Measurements from ENCODE around the gene MRM2. TPM values are rescaled to one million over a fixed set of nuclear protein-coding genes. Genes with fewer than 3 reads are reported as not detected.
A peak's percentile ranks its signal among the peaks of the same experiment; 100 is the strongest.

The MRM2 gene
- total RNA-seq = 1 to 10 TPM; 3.6 to 3.7 TPM
- polyA plus RNA-seq (2013, experiment 1 of 2) = 19.3 TPM
- 16.5 TPM for polyA plus RNA-seq (2013, experiment 2 of 2)
- total RNA-seq = 0 to 1.3 (median 0.51) reads per million in 172 experiments

DNA sequence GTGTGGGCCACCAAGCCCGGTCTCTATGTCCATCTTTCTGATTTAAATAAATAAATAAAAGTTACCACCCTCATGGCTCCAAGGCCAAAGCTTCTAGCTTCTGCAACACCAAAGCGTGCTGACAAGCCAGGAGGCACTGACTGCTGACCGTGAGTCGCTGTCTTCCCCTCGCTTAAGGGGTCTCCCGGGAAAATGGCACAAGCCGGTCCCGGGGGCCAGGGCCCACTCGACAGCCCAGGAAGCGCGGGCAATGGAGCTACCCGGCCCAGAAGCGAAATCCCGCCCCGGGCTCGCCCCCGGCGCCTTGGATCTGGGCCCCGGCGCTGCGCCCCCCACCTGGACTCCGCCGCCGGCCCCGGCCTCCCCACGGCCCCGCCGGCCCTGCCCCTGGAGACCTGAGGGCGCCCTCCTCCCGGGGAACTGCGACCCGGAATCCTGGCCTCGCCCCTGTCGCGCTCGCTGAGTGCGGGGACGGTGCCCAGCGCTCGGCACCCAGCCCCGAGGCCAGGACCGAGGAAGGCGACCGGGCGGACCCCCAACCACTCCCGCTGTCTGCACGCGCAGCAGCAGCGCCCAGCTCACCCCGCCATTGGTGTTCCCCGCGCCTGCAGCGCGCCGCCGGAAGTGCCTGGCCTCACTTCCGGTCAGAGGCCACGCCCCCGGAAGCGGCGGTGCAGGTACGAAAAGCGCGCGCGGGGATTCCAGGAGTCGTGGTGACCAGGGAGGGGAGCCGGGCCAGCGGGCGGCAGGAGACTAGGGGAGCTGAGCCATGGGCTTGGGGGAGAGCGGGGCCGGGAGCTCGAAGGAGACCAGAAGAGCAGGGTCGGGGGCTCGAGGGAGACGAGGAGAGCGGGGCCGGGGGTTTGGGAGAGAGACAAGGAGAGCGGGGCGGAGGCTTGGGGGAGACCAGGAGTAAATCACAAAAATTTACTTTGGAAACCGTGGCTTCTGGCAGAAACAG, at the start of gene MRM2, which contains the start of gene NUDT1:
MRM2 (minus strand) TSS at position 626 of the 961 bp plus-strand sequence; CDS start at position 590, 36 bp downstream.
NUDT1 (plus strand) TSS at position 647 of the 961 bp plus-strand sequence. CDS start 2,349 bp downstream, outside the sequence.
- H3K27ac Mint-ChIP-seq = peak within 1 kb of the TSS; percentile 88
- Histone ChIP-seq H3K4me1 (ENCODE audit: insufficient read depth, low read length) (peaks cover 26% of the 10 kb centered on the region), H3K9me3 (ENCODE audit: control insufficient read depth in 1 of 2, insufficient read depth in 1 of 2, low read length in 2 of 2) (no peaks in the 10 kb centered on the region), H3K27ac (ENCODE audit: low read depth in 1 of 2, low read length in 2 of 2) (peak within 1 kb of the TSS; percentile 28 to 46), H3K4me3 (ENCODE audit: low read length) (peak within 1 kb of the TSS; percentile 94), H3K36me3 (ENCODE audit: insufficient read depth, low read length) (peaks cover 19% of the 10 kb centered on the region), H3K27me3 (ENCODE audit: control insufficient read depth in 1 of 2, insufficient read depth in 2 of 2, low read length in 2 of 2) (no peaks in the 10 kb centered on the region)
- POLR2A ChIA-PET = interaction anchor here (0.7 to 2.5 kb wide), 6 partner anchors 9 to 320 kb away, joined by 3 to 12 read pairs (median 5); partner anchors contain the start of genes EIF3B and MAD1L1
- TF ChIP-seq, protein P1, sequence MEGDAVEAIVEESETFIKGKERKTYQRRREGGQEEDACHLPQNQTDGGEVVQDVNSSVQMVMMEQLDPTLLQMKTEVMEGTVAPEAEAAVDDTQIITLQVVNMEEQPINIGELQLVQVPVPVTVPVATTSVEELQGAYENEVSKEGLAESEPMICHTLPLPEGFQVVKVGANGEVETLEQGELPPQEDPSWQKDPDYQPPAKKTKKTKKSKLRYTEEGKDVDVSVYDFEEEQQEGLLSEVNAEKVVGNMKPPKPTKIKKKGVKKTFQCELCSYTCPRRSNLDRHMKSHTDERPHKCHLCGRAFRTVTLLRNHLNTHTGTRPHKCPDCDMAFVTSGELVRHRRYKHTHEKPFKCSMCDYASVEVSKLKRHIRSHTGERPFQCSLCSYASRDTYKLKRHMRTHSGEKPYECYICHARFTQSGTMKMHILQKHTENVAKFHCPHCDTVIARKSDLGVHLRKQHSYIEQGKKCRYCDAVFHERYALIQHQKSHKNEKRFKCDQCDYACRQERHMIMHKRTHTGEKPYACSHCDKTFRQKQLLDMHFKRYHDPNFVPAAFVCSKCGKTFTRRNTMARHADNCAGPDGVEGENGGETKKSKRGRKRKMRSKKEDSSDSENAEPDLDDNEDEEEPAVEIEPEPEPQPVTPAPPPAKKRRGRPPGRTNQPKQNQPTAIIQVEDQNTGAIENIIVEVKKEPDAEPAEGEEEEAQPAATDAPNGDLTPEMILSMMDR (IDR thresholded peaks at IDR 0.05) = no peak
- peak within 1 kb of the TSS; percentile 95 for H3K4me3 Mint-ChIP-seq
- no peaks in the 10 kb centered on the region for H3K9me3 Mint-ChIP-seq
- peaks cover 17% of the 10 kb centered on the region for H3K4me1 Mint-ChIP-seq (ENCODE audit: low read depth)
- H3K27me3 Mint-ChIP-seq = no peaks in the 10 kb centered on the region
- peaks cover 39% of the 10 kb centered on the region for H3K36me3 Mint-ChIP-seq (ENCODE audit: low read depth)
- ATAC-seq (ENCODE audit: poor library complexity) (peak; percentile 54), DNase-seq (peak; percentile 19 to 80 (median 59))
- intact Hi-C loops (cut with DNase I, micrococcal nuclease) = loop anchor here in 1 of 2 experiments (2.0 to 10.0 kb wide), 3 partner anchors 113 to 737 kb away; partner anchors contain the start of genes CHST12, EIF3B and INTS1
- CTCF ChIA-PET = interaction anchor here (1.5 to 2.2 kb wide), 2 partner anchors 10 to 106 kb away, joined by 3 to 7 read pairs; no protein-coding TSS in a partner anchor

DNA sequence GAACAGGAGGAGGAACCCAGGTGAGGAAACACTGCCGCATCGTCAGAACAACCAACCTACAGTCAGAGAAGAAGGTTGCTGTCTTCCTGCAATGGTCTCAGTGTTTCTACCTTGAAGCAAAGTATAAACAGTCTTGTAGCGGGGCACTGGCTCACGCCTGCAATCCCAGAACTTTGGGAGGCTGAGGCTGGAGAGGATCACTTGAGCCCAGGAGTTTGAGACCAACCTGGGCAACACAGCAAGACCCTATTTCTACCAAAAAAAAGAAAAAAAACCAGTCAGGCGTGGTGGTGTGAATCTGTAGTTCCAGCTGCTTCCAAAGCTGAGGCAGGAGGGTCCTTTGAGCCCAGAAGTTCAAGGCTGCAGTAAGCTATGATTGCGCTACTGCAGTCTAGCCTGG, 48.9 kb upstream of the MRM2 start:
- no peaks in the 10 kb centered on the region for H3K27me3 Mint-ChIP-seq
- no peaks in the 10 kb centered on the region for H3K36me3 Mint-ChIP-seq (ENCODE audit: low read depth)
- Histone ChIP-seq H3K36me3 (ENCODE audit: insufficient read depth, low read length) (no peaks in the 10 kb centered on the region), H3K4me3 (ENCODE audit: low read length) (no peak overlapping the region), H3K4me1 (ENCODE audit: insufficient read depth, low read length) (no peaks in the 10 kb centered on the region), H3K9me3 (ENCODE audit: control insufficient read depth in 1 of 2, insufficient read depth in 1 of 2, low read length in 2 of 2) (peaks cover 0 to 5% of the 10 kb centered on the region in 2 experiments), H3K27me3 (ENCODE audit: control insufficient read depth in 1 of 2, insufficient read depth in 2 of 2, low read length in 2 of 2) (no peaks in the 10 kb centered on the region), H3K27ac (ENCODE audit: low read depth in 1 of 2, low read length in 2 of 2) (no peak overlapping the region)
- no peak overlapping the region for H3K4me3 Mint-ChIP-seq
- intact Hi-C loops (cut with DNase I, micrococcal nuclease) = no loop called here
- TF ChIP-seq, protein P1 (IDR thresholded peaks at IDR 0.05) = no peak
- H3K27ac Mint-ChIP-seq = no peak overlapping the region
- no peak for DNase-seq
- CTCF ChIA-PET = no interaction called here
- POLR2A ChIA-PET = interaction anchor here (0.7 kb wide), 1 partner anchor 27 kb away, joined by 3 read pairs; no protein-coding TSS in a partner anchor
- no peaks in the 10 kb centered on the region for H3K4me1 Mint-ChIP-seq (ENCODE audit: low read depth)
- ATAC-seq (ENCODE audit: poor library complexity) = no peak
- H3K9me3 Mint-ChIP-seq = no peaks in the 10 kb centered on the region

DNA sequence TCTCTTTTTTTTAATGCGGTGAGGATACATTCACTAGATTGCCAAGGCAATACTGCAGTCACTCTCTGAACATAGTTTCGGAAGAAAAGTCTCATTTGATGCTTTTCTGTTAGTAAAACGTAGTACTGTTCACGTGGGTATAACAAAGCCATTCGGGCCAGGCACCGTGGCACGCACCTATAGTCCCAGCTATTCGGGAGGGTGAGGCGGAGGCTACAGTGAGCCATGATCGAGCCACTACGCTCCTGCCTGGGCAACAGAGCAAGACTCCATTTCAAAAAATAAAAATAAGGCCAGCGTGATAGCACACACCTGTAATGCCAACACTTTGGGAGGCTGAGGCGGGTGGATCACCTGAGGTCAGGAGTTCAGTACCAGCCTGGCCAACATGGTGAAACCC, 47.6 kb upstream of the MRM2 start:
- Mint-ChIP-seq H3K27ac (no peak overlapping the region), H3K36me3 (ENCODE audit: low read depth) (no peaks in the 10 kb centered on the region), H3K4me1 (ENCODE audit: low read depth) (no peaks in the 10 kb centered on the region), H3K4me3 (no peak overlapping the region), H3K27me3 (no peaks in the 10 kb centered on the region), H3K9me3 (no peaks in the 10 kb centered on the region)
- TF ChIP-seq, protein P1 (IDR thresholded peaks at IDR 0.05) = no peak
- ChIA-PET POLR2A (no interaction called here), CTCF (no interaction called here)
- no peak overlapping the region for H3K27ac ChIP-seq (ENCODE audit: low read depth in 1 of 2, low read length in 2 of 2)
- no peak overlapping the region for H3K4me3 ChIP-seq (ENCODE audit: low read length)
- DNase-seq (no peak), ATAC-seq (ENCODE audit: poor library complexity) (no peak)
- no peaks in the 10 kb centered on the region for H3K4me1 ChIP-seq (ENCODE audit: insufficient read depth, low read length)
- H3K9me3 ChIP-seq (ENCODE audit: control insufficient read depth in 1 of 2, insufficient read depth in 1 of 2, low read length in 2 of 2) = peaks cover 0 to 5% of the 10 kb centered on the region in 2 experiments
- intact Hi-C loops (cut with DNase I, micrococcal nuclease) = no loop called here
- no peaks in the 10 kb centered on the region for H3K27me3 ChIP-seq (ENCODE audit: control insufficient read depth in 1 of 2, insufficient read depth in 2 of 2, low read length in 2 of 2)
- H3K36me3 ChIP-seq (ENCODE audit: insufficient read depth, low read length) = no peaks in the 10 kb centered on the region

All from CD4-positive, alpha-beta T cell (primary cell).